SIG-M5 treated with dmso at 0.1 percent for 504 hours (cell line): ENCODE results near the gene IRX5.

Experiments
- DNase-seq: peaks from one replicate; lab custom pipeline; 2025; ENCODE audit not compliant: unreplicated experiment; lab: John Stamatoyannopoulos, UW

IRX5 gene

GRCh38 chr16:54930005-54930868 lies at the start of gene IRX5:
TSS of gene IRX5 (plus strand) at chr16:54930865. CDS start at chr16:54931199, 334 bp downstream.
- peak; percentile 93 for DNase-seq

- DNase-seq, result no peak
Measured at GRCh38 chr16:54882556-54882955, 48.1 kb upstream of the IRX5 start.

GRCh38 chr16:54883358-54883757 lies 47.3 kb upstream of the IRX5 start:
- DNase-seq, result no peak

- no peak for DNase-seq
Measured at GRCh38 chr16:54886078-54886477, 44.6 kb upstream of the IRX5 start.

GRCh38 chr16:54890381-54890780 lies 40.3 kb upstream of the IRX5 start:
- DNase-seq, result no peak

GRCh38 chr16:54891346-54891745 lies 39.3 kb upstream of the IRX5 start:
- DNase-seq, result no peak

- DNase-seq, result no peak
Measured at GRCh38 chr16:54892981-54893380, 37.7 kb upstream of the IRX5 start.

GRCh38 chr16:54897930-54898329 lies 32.7 kb upstream of the IRX5 start:
- no peak for DNase-seq

- no peak for DNase-seq
Measured at GRCh38 chr16:54901606-54902005, 29.1 kb upstream of the IRX5 start.

GRCh38 chr16:54903047-54903446 lies 27.6 kb upstream of the IRX5 start:
- DNase-seq, result no peak

- no peak for DNase-seq
Measured at GRCh38 chr16:54911079-54911478, 19.6 kb upstream of the IRX5 start.

GRCh38 chr16:54912720-54913119 lies 17.9 kb upstream of the IRX5 start:
- DNase-seq, result no peak

- peak; percentile 16 for DNase-seq
Measured at GRCh38 chr16:54921206-54921824, 9.3 kb upstream of the IRX5 start.

- peak; percentile 75 for DNase-seq
Measured at GRCh38 chr16:54923055-54923473, 7.6 kb upstream of the IRX5 start.

- no peak for DNase-seq
Measured at GRCh38 chr16:54923988-54924387, 6.7 kb upstream of the IRX5 start.

- DNase-seq, result peak; percentile 8
Measured at GRCh38 chr16:54926166-54926838, 4.4 kb upstream of the IRX5 start.

- no peak for DNase-seq
Measured at GRCh38 chr16:54927125-54928015, 3.3 kb upstream of the IRX5 start.

GRCh38 chr16:54928016-54928356 lies 2.7 kb upstream of the IRX5 start:
- no peak for DNase-seq

GRCh38 chr16:54928411-54929089 lies 2.1 kb upstream of the IRX5 start:
- DNase-seq, result peak; percentile 77
